LNCaP clone FGC (cell line): ENCODE results near the gene RUNX1.

ENCODE experiments used
- DNase-seq: peaks from one replicate; pipeline ENCODE4 v3.0.0-alpha.2; 2011; ENCODE audit warnings: low read depth
- H3K4me3 ChIP-seq: 2 replicates; pipeline ENCODE4 v1.5.1; 2011; ENCODE audit warnings: mild to moderate bottlenecking, low read depth, low read length, control low read depth
- CTCF ChIP-seq: IDR thresholded peaks from 2 replicates; pipeline ENCODE4 v1.5.1; 2012; ENCODE audit warnings: mild to moderate bottlenecking; ENCODE audit not compliant: control insufficient read depth, insufficient read depth; ENCODE audit errors: extremely low read depth

RUNX1 gene

GRCh38 chr21:34923202-34923601 lies 125.9 kb downstream of the RUNX1 start:
- DNase-seq: no peak
- no peak overlapping the region for H3K4me3 ChIP-seq
- TF ChIP-seq CTCF: no peak

- DNase-seq: no peak
- H3K4me3 ChIP-seq: no peak overlapping the region
- no peak for TF ChIP-seq CTCF
Measured at GRCh38 chr21:34922479-34922878, 126.6 kb downstream of the RUNX1 start.

- DNase-seq: no peak
- no peak for TF ChIP-seq CTCF
- no peak overlapping the region for H3K4me3 ChIP-seq
Measured at GRCh38 chr21:34921151-34921550, 128.0 kb downstream of the RUNX1 start.

GRCh38 chr21:34919406-34919805 lies 129.7 kb downstream of the RUNX1 start:
- H3K4me3 ChIP-seq: no peak overlapping the region
- no peak for DNase-seq
- TF ChIP-seq CTCF: no peak

- no peak for TF ChIP-seq CTCF
- no peak for DNase-seq
- no peak overlapping the region for H3K4me3 ChIP-seq
Measured at GRCh38 chr21:34916446-34916845, 132.7 kb downstream of the RUNX1 start.

- no peak for DNase-seq
- H3K4me3 ChIP-seq: no peak overlapping the region
- no peak for TF ChIP-seq CTCF
Measured at GRCh38 chr21:34915364-34915841, 133.7 kb downstream of the RUNX1 start.

GRCh38 chr21:34914239-34914638 lies 134.9 kb downstream of the RUNX1 start:
- no peak overlapping the region for H3K4me3 ChIP-seq
- no peak for DNase-seq
- TF ChIP-seq CTCF: no peak
